COR-L47 (cell line): ENCODE measurements around the gene CCDC190.
"Not testable (repeated sequence)": the region's sequence is repeated elsewhere in the genome, so short reads cannot be mapped to it uniquely, and the experiment has no call there.

Experiments
- DNase-seq: peaks from one replicate; lab custom pipeline; 2025; lab: John Stamatoyannopoulos, UW

The CCDC190 gene

DNA sequence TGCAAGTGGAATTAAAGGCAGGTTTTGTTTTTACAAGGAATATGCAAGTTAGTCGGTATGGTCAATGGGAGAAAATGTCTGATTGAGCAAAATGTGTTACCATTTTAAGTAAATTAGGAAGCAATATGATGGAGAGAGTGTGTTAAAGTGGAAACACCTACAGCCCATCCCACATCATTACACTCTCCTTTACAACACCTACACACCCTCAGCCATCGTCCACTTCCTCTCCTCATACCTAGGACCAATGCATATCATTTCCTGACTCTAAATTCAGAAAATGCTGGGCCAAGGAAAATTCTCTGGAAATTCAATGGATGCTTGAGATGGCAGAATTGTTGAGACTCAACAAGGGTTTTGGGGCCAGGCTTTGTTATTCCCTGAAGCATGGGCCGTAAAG, 16.4 kb upstream of the CCDC190 start:
- no peak for DNase-seq

DNA sequence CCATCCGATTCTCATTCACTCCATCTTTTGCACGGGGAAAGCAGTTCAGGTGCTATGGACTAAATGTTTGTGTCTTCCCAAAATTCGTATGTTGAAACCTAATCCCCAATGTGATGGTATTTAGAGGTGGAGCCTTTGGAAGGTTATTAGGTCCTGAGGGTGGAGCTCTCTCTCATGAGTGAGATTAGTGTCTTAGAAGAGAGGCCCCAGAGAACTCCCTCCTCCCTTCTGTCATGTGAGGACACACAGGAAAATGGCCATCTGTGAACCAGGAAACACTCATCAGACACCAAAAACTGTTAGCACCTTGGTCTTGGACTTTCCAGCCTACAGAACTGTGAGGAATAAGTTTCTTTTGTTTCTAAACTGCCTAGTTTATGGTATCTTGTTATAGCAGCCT, 15.8 kb upstream of the CCDC190 start:
- no peak for DNase-seq

DNA sequence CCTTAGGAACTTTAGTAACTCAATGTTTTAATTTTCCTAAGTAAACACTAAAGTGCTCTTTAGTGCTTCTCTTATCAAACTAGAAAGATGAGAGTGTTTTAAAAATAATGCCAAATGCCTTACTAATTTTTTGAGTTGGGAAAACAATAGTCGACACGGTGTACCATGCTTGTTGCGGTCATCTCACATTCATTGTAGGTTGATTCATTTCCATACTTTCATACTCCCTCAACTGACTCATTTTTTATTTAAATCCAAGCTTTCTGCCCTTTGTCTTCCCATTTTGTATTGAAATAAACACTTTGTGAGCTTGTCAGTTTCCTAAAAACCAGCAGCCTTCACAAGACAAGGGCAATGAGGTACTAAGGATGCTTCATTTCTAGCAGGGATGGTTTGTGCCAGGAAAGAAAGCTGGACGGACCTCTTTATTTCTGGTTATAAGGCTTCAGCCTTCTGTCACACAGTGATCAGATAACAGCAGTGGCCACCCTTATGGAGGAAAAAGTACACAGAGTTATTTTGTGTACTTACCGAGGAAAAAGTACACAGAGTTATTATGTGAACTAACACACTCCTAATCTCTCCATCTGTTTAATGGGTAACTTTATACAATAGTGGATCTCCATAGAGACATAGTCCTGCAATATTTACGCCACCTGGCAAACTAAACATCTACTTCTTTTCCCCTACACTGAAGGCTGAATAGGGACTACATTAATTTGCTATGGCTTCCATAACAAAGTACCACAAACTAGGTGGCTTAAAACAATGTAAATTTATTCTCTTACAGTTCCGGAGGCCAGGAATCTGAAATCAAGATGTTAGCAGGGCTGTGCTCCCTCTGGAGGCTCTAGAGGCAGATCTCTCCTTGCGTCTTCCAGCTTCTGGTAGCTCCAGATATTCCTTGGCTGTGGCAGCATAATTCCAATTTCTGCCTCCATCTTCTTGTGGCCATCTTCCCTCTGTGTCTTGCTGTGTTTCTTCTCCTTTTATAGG, 13.0 kb upstream of the CCDC190 start:
- DNase-seq: no peak

DNA sequence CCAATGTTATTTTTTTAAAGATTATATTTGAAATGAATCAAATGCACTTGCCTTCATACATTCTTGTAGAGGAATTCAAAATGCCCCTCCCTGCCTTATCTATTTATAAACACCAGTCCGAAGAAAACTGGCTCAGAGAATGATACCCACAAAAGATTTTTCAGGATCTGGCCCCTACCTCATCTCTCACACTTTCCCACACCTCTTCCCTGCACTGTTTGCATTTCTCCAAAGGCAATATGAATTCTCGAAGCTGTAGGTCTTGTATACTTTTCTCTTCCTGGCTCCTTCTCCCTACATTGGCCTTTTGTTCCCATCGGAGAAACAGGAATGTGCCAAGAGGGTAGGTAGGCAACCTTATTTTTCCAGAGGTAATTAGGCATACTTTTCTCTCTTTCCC, 12.0 kb upstream of the CCDC190 start:
- no peak for DNase-seq

DNA sequence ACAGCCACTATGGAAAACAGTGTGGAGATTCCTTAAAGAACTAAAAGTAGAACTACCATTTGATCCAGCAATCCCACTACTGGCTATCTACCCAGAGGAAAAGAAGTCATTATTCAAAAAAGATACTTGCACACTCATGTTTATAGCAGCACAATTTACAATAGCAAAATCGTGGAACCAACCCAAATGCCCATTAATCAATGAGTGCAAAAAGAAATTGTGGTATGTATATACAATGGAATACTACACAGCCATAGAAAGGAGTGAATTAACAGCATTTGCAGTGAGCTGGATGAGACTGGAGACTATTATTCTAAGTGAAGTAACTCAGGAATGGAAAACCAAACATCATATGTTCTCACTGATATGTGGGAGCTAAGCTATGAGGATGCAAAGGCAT, 10.4 kb upstream of the CCDC190 start:
- not testable (repeated sequence) for DNase-seq

DNA sequence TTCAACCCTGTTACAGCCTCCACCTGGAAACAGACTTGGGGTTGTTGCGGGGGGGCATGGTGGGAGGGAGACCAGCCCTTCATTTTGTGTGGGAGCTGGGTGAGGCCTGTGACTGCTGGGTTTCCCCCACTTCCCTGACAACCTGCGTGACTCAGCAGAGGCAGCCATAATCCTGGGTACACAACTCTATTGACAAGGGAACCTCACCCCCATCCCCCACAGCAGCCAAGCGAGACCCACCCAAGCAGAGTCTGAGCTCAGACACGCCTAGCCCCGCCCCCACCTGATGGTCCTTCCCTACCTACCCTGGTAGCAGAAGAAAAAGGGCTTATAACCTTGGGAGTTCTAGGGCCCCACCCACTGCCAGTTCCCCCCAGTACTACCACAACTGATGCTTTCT, 8.0 kb upstream of the CCDC190 start:
- no peak for DNase-seq

DNA sequence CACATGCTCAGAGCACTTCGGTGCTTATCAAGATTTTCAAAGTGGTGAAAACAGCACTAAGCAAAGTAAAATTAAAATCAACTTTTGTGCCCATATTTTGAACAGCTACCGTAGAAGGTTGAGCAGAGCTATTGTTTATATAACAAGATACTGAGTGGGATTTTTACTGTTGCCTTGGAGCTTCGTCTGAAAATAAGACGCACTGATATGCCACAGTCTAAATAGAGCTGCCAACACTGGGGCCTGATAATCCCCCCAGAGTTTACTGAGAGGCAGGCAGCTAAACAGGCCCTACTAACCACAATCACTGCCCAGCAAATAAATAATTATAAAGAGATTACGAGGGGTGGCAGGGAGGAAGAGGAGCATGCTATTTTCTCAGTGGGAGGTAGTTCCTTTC, 650 bp upstream of the CCDC190 start:
- no peak for DNase-seq

DNA sequence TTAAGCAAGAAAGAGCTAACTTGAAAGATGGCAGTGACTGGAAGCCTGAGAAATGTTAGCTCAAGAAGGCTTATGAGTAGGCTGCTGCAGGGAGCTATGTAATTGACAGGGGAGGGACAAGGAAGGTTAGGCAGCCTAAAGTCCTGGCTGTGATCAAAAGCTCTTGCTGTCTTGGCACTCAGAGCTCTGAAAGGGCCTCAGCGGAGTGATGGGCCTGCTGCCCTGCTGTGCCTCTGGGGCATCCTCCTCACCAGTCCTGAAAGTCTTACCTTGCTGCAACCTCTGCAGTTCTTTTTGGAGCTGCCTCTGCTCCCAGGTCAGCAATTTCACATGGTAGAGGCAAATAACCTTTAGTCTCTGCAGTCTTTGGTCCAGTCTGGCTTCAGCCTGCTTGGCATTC, 1.8 kb downstream of the CCDC190 start:
- no peak for DNase-seq

DNA sequence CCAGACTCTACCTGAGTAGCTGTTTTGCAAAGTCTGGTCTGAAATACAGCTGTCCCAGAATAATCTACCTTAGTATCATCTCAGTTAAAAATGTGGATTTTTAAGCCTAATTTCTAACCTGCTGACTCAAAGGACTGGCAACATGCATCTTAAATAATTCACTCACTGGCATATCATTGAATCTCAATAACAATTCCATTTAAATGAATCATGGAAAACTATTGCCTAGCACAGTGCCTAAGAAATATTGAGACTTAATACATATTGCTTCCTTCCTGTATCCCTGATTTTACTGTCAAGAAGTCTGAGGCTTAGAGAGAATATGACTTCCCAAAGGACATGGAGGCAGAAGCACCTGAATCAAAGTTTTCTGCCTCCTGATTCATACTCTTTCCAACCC, 3.1 kb downstream of the CCDC190 start:
- DNase-seq: no peak

DNA sequence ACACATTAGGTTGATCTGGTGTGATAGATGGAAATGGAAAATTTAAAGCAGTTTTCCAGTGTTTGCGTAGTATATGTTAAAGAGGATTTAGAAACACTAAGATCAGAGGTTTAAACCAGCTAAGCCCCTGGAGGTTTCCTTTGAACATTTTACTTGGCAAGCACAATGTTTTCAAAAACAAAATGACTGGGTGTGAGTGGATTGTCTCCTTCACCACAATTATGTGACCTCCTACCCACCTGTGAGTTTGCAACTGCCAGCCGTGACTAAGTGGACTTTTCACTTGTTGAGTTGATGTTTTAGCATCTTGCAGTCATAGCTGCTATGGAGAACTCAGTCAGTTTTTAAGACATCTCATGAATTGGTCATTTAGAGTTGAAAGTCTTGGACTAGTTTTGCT, 4.7 kb downstream of the CCDC190 start:
- no peak for DNase-seq

DNA sequence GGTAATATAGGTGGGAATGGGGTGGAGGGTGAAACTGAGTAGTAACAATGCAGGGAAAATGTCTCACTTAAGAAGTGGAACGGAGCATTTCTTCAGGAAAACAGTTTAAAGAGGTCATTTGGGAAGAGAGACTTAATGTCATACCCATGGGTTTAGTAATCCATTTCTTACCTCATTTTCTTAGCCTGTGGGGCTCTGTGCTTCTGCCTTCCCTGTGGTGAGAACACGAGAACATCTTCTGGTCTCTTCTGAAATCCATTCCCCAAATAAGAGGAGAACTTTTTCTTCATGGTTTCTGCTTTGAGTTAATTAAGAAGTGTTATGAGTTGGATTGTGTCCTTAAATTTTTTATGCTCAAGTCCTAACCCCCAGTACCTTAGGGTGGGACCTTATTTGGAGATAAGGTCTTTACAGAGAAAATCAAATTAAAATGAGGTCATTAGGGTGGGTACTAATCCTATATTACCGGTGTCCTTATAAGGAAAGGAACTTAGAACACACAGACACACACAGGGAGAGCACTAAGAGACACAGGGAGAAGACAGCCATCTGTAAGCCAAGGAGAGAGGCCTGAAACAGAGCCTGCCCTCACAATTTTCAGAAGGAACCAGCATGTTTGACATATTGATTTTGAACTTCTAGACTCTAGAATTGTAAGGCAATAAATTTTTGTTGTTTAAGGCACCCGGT, 5.4 kb downstream of the CCDC190 start:
- DNase-seq: no peak

DNA sequence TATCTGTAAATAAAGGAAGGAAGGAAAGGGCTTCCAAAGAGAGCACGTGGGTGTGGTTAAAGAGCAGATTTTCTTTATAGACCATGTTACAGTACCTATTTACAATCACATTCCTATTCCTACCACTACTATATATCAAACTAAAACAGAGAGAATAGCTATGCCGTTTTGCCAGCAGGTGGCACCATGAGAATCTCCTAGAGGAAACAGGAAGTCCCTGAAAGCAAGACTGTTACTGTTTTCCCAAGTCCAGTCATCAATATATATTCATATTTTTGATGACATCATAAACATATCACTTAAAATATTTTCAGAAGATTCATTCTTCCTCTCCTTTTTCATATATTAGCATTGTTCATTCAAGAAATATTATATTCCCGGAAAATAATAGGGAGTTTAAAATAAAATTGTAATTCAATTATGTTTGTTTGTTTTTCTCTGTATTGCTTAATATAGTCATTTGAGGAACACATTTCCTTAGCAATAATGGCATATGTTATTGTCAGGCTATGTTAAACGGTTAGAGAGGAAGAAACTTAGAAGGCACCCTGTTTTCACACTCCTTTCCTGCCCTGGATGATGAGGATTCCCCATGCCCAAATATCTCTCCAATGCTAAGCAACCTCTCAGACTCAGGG, 6.6 kb downstream of the CCDC190 start:
- peak; percentile 73 for DNase-seq

DNA sequence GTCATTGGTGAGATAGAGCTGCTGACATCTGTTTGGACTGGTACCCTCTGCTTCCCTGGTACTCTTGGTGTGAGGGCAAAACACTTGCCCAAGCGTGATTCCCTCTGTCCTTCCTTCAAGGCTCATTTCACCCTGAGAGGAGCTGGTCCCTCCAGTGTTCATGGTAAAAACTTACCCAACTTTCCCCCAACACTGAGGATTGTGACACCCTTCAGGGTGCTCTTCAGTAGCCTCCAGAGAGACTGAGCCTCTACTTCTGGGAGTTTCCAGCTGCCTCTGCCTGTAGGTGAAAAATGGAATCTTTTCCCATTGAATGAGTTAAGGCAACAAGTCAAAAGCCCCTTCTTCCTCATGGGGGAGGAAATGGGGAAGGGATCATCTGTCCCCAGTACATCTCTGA, 9.6 kb downstream of the CCDC190 start:
- no peak for DNase-seq

DNA sequence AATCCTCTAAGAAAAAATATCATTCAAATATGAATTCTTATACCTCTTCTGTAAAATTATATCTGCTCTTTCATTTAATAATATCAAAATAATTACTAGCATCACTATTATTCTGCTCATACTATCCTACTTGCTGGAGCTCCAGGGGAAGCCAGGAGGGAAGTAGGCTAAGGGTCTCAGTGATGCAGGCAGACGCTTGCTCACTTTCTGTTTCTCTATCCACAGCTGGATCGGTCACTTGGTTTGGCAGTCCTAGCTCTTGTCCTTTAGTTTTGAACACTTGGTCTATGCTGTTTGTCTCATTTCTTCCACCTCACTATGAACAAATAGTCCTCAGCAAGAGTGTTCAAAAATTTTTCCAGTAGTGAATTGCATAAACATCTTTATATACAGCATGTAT, 11.3 kb downstream of the CCDC190 start:
- DNase-seq: no peak

DNA sequence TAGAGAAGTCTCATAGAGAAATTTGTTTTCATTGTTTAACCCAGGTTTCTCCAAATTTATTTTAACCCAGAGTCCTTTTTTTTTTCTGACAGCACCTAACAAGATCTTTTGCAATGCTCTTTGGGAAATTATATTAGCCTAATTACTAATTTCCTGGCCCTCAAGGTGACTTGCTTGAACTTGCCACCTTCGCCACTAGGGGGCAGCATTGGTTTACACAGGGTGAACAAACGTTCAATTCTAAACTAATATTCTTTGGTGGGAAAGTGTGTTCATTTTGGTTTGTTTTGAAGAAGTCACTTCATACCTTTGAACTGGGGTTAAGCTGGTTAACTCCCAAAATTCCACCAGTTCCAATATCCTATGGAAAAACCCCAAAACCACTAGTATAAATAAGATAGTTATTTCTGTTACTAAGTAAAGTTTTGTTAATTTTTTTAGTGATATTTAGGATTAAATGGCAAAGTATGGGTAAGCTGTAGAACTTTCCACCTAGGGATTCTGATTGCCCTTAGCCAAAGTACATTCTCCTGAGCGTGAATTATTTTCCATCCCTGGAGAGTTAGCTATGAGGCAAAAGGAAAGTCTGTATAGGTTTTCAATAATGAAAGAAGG, 13.0 kb downstream of the CCDC190 start:
- DNase-seq: peak; percentile 52

DNA sequence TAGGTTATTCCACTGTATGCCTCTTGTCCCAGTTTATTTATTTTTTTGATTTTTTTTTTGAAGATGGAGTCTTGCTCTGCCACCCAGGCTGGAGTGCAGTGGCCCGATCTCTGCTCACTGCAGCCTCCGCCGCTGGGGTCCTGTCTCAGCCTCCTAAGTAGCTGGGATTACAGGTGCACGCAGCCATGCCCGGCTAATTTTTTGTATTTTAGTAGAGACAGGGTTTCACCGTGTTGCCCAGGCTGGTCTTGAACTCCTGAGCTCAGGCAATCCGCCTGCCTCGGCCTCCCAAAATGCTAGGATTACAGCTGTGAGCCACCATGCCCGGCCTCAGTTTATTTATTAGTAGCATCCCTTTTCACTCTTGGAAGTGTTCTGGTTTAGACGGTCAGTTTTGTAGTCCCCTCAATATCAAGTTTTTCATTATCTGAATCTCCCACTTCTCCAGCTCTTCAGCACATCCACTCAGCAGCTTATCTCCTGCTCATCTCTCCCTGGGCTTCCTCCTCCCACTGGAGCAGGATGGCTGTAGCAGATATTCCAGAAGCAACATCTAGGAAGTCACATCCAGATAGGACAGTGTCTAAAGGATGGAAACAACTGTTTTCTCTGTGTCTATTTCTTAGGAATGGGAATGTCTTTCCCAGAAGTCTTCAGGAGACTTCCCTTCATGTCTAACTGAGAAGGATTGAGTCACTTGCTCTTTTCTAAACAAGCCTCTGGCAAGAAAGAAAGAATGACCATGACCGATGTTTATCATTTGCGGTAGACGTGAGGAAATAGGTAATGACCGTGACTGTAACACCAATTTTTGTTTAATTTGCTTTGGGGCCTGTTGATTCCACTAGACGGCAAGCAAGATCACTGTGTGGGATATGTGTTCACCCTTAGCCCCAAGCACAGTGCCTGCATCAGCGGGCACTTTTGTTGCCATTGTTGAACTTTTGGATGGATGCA, 14.4 kb downstream of the CCDC190 start:
- DNase-seq: no peak

DNA sequence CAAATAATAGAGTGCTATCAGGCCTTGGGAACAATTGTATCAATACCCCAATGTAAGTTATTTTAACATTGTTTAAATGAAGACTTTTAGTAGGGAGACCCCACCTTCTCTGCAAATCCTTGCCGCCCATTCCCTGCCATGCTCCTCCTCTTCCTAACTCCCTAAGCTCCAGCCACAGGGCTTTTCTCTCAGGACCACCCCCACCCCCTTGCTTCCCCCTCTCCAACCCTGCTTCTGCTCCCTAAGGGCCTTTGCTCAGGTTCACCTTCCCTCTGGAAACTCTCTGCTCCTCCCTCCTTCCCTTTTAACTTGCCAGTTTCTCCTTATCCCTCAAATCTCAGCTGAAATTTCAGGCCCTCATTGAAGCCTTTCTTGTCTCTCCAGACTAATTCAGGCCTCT, 16.8 kb downstream of the CCDC190 start:
- DNase-seq: no peak

DNA sequence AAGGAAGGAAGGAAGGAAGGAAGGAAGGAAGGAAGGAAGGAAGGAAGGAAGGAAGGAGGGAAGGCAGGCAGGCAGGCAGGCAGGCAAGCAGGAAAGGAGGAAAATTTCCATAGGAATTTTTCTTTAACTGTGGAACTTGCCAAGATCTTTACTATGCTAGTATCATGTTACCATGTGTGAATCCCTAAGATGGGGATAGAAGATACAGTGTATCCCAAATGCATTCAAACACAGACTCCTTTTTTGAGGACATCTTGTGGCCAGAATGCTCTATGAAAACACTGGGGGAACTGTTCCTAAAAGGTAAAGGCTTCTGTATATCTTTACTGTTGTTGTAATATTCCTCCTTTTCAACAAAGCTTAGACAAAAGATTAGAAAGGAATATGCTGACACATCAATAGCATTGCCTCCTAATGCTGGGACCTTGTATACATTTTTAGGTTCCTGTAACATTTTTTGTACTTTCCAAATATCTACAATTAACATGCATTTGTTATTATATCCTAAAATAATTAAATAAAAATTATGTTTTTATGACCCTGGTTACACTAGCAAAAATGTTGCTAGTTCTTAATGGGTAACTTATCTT, 20.6 kb downstream of the CCDC190 start:
- DNase-seq: no peak

DNA sequence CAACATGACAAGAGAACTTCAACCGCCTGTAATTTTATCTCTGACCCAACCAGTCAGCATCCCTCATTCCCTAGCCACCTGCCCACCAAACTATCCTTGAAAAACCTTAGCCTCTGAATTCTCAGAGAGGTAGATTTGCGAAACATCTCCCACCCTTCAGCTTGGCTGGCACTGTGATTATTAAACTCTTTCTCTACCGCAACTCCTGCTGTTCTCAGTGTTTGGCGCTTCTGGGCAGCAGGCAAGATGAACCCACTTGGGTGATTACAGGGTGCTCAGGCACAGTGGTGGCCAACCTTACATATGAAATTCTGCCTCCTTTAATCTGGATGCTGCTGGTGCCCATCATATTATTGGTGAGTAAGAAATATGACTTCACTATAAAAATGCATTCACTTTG, 22.1 kb downstream of the CCDC190 start:
- DNase-seq: no peak

DNA sequence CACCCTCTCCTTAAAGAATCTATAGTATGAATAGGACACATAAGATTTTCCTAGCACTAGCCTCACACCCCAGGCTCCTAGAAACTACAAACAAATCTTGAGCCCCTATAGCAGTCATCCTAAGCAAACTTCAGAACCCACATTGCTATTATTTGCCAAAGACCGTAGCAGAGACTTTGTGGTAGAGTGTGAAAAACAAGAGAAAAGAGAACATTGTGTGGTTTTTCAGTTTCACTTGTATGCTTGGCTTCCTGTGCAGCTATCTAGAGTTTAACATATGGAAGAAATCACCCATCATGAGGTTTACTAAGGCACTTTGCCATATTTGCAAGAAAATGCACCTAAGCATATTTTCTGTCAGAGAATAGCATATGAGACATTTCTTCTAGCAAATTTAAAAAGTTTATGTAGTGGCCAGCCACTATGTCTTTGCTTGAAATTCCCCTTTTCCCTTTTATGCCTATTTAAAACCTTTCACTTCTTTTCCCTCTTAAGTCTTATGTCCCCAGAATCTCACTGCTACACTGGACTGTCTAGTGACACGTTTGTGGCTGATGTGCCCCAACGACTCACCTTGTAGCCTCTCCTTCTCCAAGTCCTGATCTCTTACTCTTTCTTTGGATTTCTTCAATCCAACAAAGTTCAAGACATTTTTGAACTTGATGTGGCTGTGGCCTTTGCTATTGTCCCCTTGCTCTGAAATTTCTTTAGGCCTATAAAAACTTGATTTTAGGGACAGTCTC, 25.6 kb downstream of the CCDC190 start:
- no peak for DNase-seq
